Uterus (tissue), 4 donors: ENCODE measurements around the gene TSPAN33. TPM values are rescaled to one million over a fixed set of nuclear protein-coding genes. Genes with fewer than 3 reads are reported as not detected.
"Not testable (repeated sequence)": the region's sequence is repeated elsewhere in the genome, so short reads cannot be mapped to it uniquely, and the experiment has no call there.

Experiments
- DNase-seq, 2 donors: peaks; one replicate each; pipeline ENCODE4 v3.0.0-alpha.2; 2019 to 2020
- H3K27ac ChIP-seq, 2 donors: fragments of 200-600 bp; sonication (generic); 1 replicate in 1 of 2; 2 replicates in 1 of 2; pipeline ENCODE4 v1.5.1; 2016 to 2018
- H3K27me3 ChIP-seq, 2 donors: fragments of 200-600 bp; sonication (generic); one replicate each; pipeline ENCODE4 v1.5.1; 2018 to 2019; ENCODE audit warnings: control low read depth in 1 of 2
- H3K36me3 ChIP-seq, 2 donors: fragments of 200-600 bp; sonication (generic); one replicate each; pipeline ENCODE4 v1.5.1; 2019; ENCODE audit warnings: control low read depth in 1 of 2
- H3K4me1 ChIP-seq, 2 donors: fragments of 200-600 bp; sonication (generic); one replicate each; pipeline ENCODE4 v1.5.1; 2018 to 2019; ENCODE audit warnings: control low read depth in 1 of 2
- H3K4me3 ChIP-seq, 2 donors: fragments of 200-600 bp; sonication (generic); 1 replicate in 1 of 2; 2 replicates in 1 of 2; pipeline ENCODE4 v1.5.1; 2018 to 2019; ENCODE audit warnings: mild to moderate bottlenecking in 1 of 2
- H3K9me3 ChIP-seq, 2 donors: fragments of 200-600 bp; sonication (generic); one replicate each; pipeline ENCODE4 v1.5.1; 2019; ENCODE audit warnings: control low read depth in 1 of 2
- CTCF ChIP-seq, 4 experiments: fragments of 200-600 bp in 2 of 4; fragments of 450-650 bp in 2 of 4; sonication (generic) in 2 of 4; IDR thresholded peaks; one replicate each; pipeline ENCODE4 v1.5.1; 2016 to 2019; ENCODE audit warnings: antibody characterized with exemption in 4 of 4, mild to moderate bottlenecking in 2 of 4, moderate library complexity in 1 of 4
- POLR2A ChIP-seq, 2 donors: fragments of 450-650 bp; IDR thresholded peaks; one replicate each; pipeline ENCODE4 v1.6.1; 2016; ENCODE audit warnings: antibody characterized with exemption in 2 of 2, mild to moderate bottlenecking in 1 of 2, moderate library complexity in 1 of 2
- intact Hi-C: fragments of 100-400 bp; cut with DNase I; formaldehyde crosslinking; loops from one replicate; pipeline ENCODE4 v1.15.1; 2023; ENCODE audit warnings: low total_unique reads
- total RNA-seq, 4 donors: library from RNA; depleted of rRNA in 3 of 4; stranded (reverse); fragments of >200 nt in 3 of 4; gene quantifications; one replicate each; pipeline versions ENCODE4 v1.1.0 to v1.2.4, GENCODE V29; 2014 to 2023
- donor health status: DM: yes; HTN: yes; CAD: no.

TSPAN33 gene
- total RNA-seq, 4 donors from 2014 or later = 3.9 to 7.0 TPM; not detected in 2

GRCh38 chr7:129118182-129118581 is 26.3 kb upstream of the TSPAN33 start:
- Histone ChIP-seq H3K36me3 (no peaks in the 10 kb centered on the region), H3K27ac (no peak overlapping the region), H3K27me3 (no peaks in the 10 kb centered on the region), H3K9me3 (no peaks in the 10 kb centered on the region), H3K4me1 (no peaks in the 10 kb centered on the region), H3K4me3 (no peak overlapping the region)
- TF ChIP-seq POLR2A (IDR thresholded peaks at IDR 0.05) = no peak
- TF ChIP-seq CTCF (IDR thresholded peaks at IDR 0.05) = no peak
- no peak for DNase-seq
- intact Hi-C loops = no loop called here

GRCh38 chr7:129118976-129119375 is 25.5 kb upstream of the TSPAN33 start:
- intact Hi-C loops = no loop called here
- no peak for DNase-seq
- Histone ChIP-seq H3K36me3 (no peaks in the 10 kb centered on the region), H3K9me3 (no peaks in the 10 kb centered on the region), H3K4me1 (no peaks in the 10 kb centered on the region), H3K27ac (no peak overlapping the region), H3K27me3 (no peaks in the 10 kb centered on the region), H3K4me3 (no peak overlapping the region)
- TF ChIP-seq CTCF (IDR thresholded peaks at IDR 0.05) (no peak), POLR2A (IDR thresholded peaks at IDR 0.05) (no peak)

GRCh38 chr7:129121501-129122077 is 22.9 kb upstream of the TSPAN33 start:
- H3K9me3 ChIP-seq, H3K4me1 ChIP-seq, intact Hi-C loops, DNase-seq, H3K27me3 ChIP-seq, H3K4me3 ChIP-seq, H3K27ac ChIP-seq, H3K36me3 ChIP-seq: not testable (repeated sequence)

GRCh38 chr7:129122078-129122750 is 22.3 kb upstream of the TSPAN33 start:
- Histone ChIP-seq H3K27ac (no peak overlapping the region), H3K4me3 (no peak overlapping the region), H3K36me3 (no peaks in the 10 kb centered on the region), H3K27me3 (no peaks in the 10 kb centered on the region), H3K4me1 (no peaks in the 10 kb centered on the region), H3K9me3 (no peaks in the 10 kb centered on the region)
- intact Hi-C loops = no loop called here
- TF ChIP-seq POLR2A (IDR thresholded peaks at IDR 0.05) (no peak), CTCF (IDR thresholded peaks at IDR 0.05) (no peak)
- no peak for DNase-seq

- intact Hi-C loops = no loop called here
- DNase-seq = no peak
- Histone ChIP-seq H3K36me3 (no peaks in the 10 kb centered on the region), H3K27me3 (no peaks in the 10 kb centered on the region), H3K27ac (no peak overlapping the region), H3K9me3 (no peaks in the 10 kb centered on the region), H3K4me3 (no peak overlapping the region), H3K4me1 (no peaks in the 10 kb centered on the region)
- TF ChIP-seq CTCF (IDR thresholded peaks at IDR 0.05) (no peak), POLR2A (IDR thresholded peaks at IDR 0.05) (no peak)
Observed at GRCh38 chr7:129122751-129123509, 21.6 kb upstream of the TSPAN33 start.
